AML-193 (cell line): Measurements from ENCODE around the gene GZMB.
"Not testable (repeated sequence)": the region's sequence is repeated elsewhere in the genome, so short reads cannot be mapped to it uniquely, and the experiment has no call there.

Experiments used
- DNase-seq, 2 experiments: peaks; one replicate each; lab custom pipeline; 2025; lab: John Stamatoyannopoulos, UW

Gene GZMB

GRCh38 chr14:24631749-24632335 lies 2.1 kb downstream of the GZMB start:
- DNase-seq = no peak

- no peak for DNase-seq
Observed at GRCh38 chr14:24630872-24631477, 3.0 kb downstream of the GZMB start.

GRCh38 chr14:24630087-24630871 lies 3.7 kb downstream of the GZMB start:
- no peak for DNase-seq

GRCh38 chr14:24629521-24629920 lies 4.5 kb downstream of the GZMB start:
- no peak for DNase-seq

- no peak for DNase-seq
Observed at GRCh38 chr14:24613747-24614146, 20.2 kb downstream of the GZMB start.

GRCh38 chr14:24613241-24613640 lies 20.7 kb downstream of the GZMB start:
- DNase-seq = peak; percentile 61 to 80

- no peak for DNase-seq
Observed at GRCh38 chr14:24612196-24612595, 21.8 kb downstream of the GZMB start.

- DNase-seq = no peak
Observed at GRCh38 chr14:24609655-24610344, 24.2 kb downstream of the GZMB start, which contains the start of gene GZMH. TSS of gene GZMH (minus strand) at chr14:24609685. CDS start at chr14:24609613, 72 bp downstream.

- peak; percentile 12 to 25 for DNase-seq
Observed at GRCh38 chr14:24607635-24608514, 26.1 kb downstream of the GZMB start.

- peak; percentile 36 to 44 for DNase-seq
Observed at GRCh38 chr14:24607081-24607480, 26.9 kb downstream of the GZMB start.

- peak; percentile 27 to 58 for DNase-seq
Observed at GRCh38 chr14:24606297-24606696, 27.7 kb downstream of the GZMB start.

- peak; percentile 44 to 62 for DNase-seq
Observed at GRCh38 chr14:24605435-24606190, 28.4 kb downstream of the GZMB start.

GRCh38 chr14:24597403-24597802 lies 36.6 kb downstream of the GZMB start:
- no peak for DNase-seq

- no peak for DNase-seq
Observed at GRCh38 chr14:24595073-24595808, 38.7 kb downstream of the GZMB start.

- DNase-seq = not testable (repeated sequence)
Observed at GRCh38 chr14:24591004-24591403, 43.0 kb downstream of the GZMB start.

GRCh38 chr14:24584402-24584801 lies 49.6 kb downstream of the GZMB start:
- not testable (repeated sequence) for DNase-seq
